ENCODE measurements around the gene GOLGA6L24. TPM values are rescaled to one million over a fixed set of nuclear protein-coding genes. Genes with fewer than 3 reads are reported as not detected.

GOLGA6L24 gene
- total RNA-seq, 1 experiment from 2014 or later: not detected

Other genes with a start within 250 kb of the GOLGA6L24 start
- gene HERC2, start 35.9 kb downstream of the GOLGA6L24 start, total RNA-seq (2021): 82.2 and 86.1 TPM in 2 replicates
- not detected in 2 replicates for gene GOLGA8F, start 20.6 kb upstream of the GOLGA6L24 start, total RNA-seq (2021)
- not detected in 2 replicates for gene GOLGA8G, start 174.9 kb upstream of the GOLGA6L24 start, total RNA-seq (2021)
- not detected in 2 replicates for gene GOLGA6L25, start 195.5 kb upstream of the GOLGA6L24 start, total RNA-seq (2021)